PFSK-1 (cell line): ENCODE measurements around the gene PHF2.

Experiments
- POLR2AphosphoS5 ChIP-seq: IDR thresholded peaks from 2 replicates; pipeline ENCODE4 v1.6.1; 2012; ENCODE audit warnings: low read depth, mild to moderate bottlenecking, control low read depth, low read length, moderate library complexity
- REST ChIP-seq, 2 experiments: IDR thresholded peaks; 2 replicates each; pipeline versions ENCODE4 v1.6.1 to v1.8.0; 2011 to 2012; ENCODE audit warnings: low read depth in 2 of 2, low read length in 2 of 2, control low read depth in 1 of 2, inconsistent platforms in 1 of 2, mild to moderate bottlenecking in 1 of 2, moderate library complexity in 1 of 2; ENCODE audit not compliant: insufficient read depth in 1 of 2

- TF ChIP-seq REST (IDR thresholded peaks at IDR 0.05; ENCODE audit: insufficient read depth in 1 of 2, low read depth in 2 of 2, low read length in 2 of 2): no peak
- TF ChIP-seq POLR2AphosphoS5: no peak
These were observed 93.5 kb downstream of the PHF2 start for GRCh38 chr9:93669958-93670207.
